DND-41 (cell line): ENCODE results near the gene FCGR1A.
A peak's percentile ranks its signal among the peaks of the same experiment; 100 is the strongest.
"Not testable (repeated sequence)": the region's sequence is repeated elsewhere in the genome, so short reads cannot be mapped to it uniquely, and the experiment has no call there.

Experiments
- ATAC-seq: fragments of 200-7000 bp; cut with Tn5 transposase; 3 replicates; pipeline ENCODE4 v1.9.1; 2021; ENCODE audit warnings: low read depth; ENCODE audit not compliant: insufficient read depth
- DNase-seq: peaks from one replicate; pipeline ENCODE4 v3.0.0-alpha.2; 2020
- H2AFZ ChIP-seq: 2 replicates; pipeline ENCODE4 v1.6.0; 2012; ENCODE audit warnings: low read depth, low read length
- H3K27ac ChIP-seq: 2 replicates; pipeline ENCODE4 v1.5.1; 2012; ENCODE audit warnings: low read length, inconsistent platforms
- H3K27me3 ChIP-seq: fragments of 200-600 bp; sonication (generic); 2 replicates; pipeline ENCODE4 v1.6.0; 2012; ENCODE audit warnings: low read length, mild to moderate bottlenecking, inconsistent platforms; ENCODE audit not compliant: insufficient read depth, poor library complexity
- H3K36me3 ChIP-seq: 2 replicates; pipeline ENCODE4 v1.5.1; 2012; ENCODE audit warnings: low read length, inconsistent platforms; ENCODE audit not compliant: insufficient read depth
- H3K4me1 ChIP-seq: 2 replicates; pipeline ENCODE4 v1.5.1; 2012; ENCODE audit warnings: mild to moderate bottlenecking, low read length; ENCODE audit not compliant: insufficient read depth
- H3K4me2 ChIP-seq: 2 replicates; pipeline ENCODE4 v1.6.0; 2012; ENCODE audit warnings: mild to moderate bottlenecking, moderate library complexity, low read length, inconsistent platforms; ENCODE audit not compliant: insufficient read depth
- H3K4me3 ChIP-seq, 2 experiments: fragments of 200-600 bp in 1 of 2; shearing (Covaris generic) in 1 of 2; 2 replicates each; pipeline ENCODE4 v1.5.1; 2012 to 2016; ENCODE audit warnings: inconsistent platforms in 2 of 2, low read length in 2 of 2, mild to moderate bottlenecking in 2 of 2, low read depth in 1 of 2, moderate library complexity in 1 of 2
- H3K79me2 ChIP-seq: 2 replicates; pipeline ENCODE4 v1.6.0; 2012; ENCODE audit warnings: low read length, inconsistent platforms; ENCODE audit not compliant: insufficient read depth
- H3K9ac ChIP-seq: 2 replicates; pipeline ENCODE4 v1.6.0; 2012; ENCODE audit warnings: low read depth, mild to moderate bottlenecking, inconsistent platforms, low read length, moderate library complexity
- H3K9me3 ChIP-seq: 2 replicates; pipeline ENCODE4 v1.5.1; 2012; ENCODE audit warnings: low read length, moderate library complexity, mild to moderate bottlenecking, inconsistent platforms; ENCODE audit not compliant: insufficient read depth, severe bottlenecking
- H4K20me1 ChIP-seq: 2 replicates; pipeline ENCODE4 v1.6.0; 2012; ENCODE audit warnings: low read length; ENCODE audit not compliant: insufficient read depth
- TF ChIP-seq, protein P1 (sequence below): IDR thresholded peaks from 2 replicates; pipeline ENCODE4 v1.5.1; 2012; ENCODE audit warnings: borderline replicate concordance, low read length, moderate library complexity, mild to moderate bottlenecking; ENCODE audit not compliant: poor library complexity, severe bottlenecking; ENCODE audit errors: extremely low read depth

Gene FCGR1A

DNA sequence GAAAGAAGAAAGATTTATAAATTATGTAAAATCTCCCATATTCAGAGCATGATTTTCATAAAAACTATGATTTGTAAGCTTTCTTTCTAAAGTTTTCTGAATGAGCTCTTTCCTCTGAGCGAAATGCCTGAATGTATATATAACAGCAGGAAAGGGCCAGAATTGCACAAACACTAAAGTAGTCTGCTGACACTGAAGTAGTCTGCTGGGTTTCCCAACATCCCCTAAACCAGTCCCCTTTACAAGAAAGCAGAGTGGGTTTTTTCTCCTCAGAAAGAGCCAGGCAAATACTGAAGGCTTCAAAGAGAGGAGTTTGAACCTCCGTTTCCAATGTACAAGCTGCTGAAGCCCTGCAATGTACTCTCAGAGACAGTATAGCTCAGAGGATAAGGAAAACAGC lies 795 bp downstream of the FCGR1A start:
- H4K20me1 ChIP-seq, H3K4me3 ChIP-seq, DNase-seq, H3K9ac ChIP-seq, H3K9me3 ChIP-seq, H3K4me1 ChIP-seq, H2AFZ ChIP-seq, ATAC-seq, H3K4me2 ChIP-seq, H3K36me3 ChIP-seq, H3K79me2 ChIP-seq, H3K27ac ChIP-seq, H3K27me3 ChIP-seq: not testable (repeated sequence)

DNA sequence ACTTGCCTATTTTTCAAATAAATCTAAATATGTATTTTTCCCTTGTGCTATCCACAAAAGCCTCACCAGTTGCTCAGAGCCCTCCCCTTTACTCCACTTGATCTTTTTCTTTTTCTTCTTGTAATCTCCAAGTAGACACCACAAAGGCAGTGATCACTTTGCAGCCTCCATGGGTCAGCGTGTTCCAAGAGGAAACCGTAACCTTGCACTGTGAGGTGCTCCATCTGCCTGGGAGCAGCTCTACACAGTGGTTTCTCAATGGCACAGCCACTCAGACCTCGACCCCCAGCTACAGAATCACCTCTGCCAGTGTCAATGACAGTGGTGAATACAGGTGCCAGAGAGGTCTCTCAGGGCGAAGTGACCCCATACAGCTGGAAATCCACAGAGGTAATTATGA lies 1.4 kb downstream of the FCGR1A start:
- H3K9me3 ChIP-seq, H4K20me1 ChIP-seq, H3K27me3 ChIP-seq, H3K9ac ChIP-seq, H3K4me1 ChIP-seq, ATAC-seq, H3K36me3 ChIP-seq, H3K4me3 ChIP-seq, H3K79me2 ChIP-seq, H2AFZ ChIP-seq, DNase-seq, H3K27ac ChIP-seq, H3K4me2 ChIP-seq: not testable (repeated sequence)

DNA sequence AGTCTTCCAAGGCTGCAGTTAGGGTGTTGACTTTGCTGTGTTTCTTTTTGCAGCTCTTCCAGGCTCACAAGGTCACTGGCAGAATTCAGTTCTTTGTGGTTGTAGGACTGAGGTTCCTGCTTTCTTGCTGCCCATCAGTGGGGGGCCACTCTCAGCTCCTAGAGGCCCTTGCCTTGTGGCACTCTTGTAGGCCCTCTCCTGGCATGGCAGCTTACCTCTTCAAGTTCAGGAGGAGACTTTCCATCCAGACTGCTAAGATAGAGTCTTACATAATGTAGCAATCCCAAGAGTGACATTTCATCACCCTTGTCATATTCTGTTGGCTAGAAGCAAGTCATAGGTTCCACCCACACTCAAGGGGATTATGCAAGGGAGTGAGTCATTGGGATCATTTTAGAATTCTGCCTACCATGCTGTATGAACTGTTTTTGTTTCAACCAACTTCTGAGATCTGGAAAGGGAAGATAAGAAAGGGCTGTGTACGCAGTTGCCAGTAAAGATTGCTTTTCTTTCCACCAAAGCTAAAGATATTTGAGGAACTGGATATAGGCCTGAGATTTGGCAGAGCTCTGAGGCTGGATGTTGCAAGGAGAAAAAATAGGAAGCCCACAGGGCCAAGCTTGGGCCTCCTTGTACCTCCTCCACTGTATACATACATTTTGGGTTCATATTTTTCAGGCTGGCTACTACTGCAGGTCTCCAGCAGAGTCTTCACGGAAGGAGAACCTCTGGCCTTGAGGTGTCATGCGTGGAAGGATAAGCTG lies 5.4 kb downstream of the FCGR1A start:
- H3K27me3 ChIP-seq, DNase-seq, H3K9me3 ChIP-seq, H3K9ac ChIP-seq, H3K36me3 ChIP-seq, H2AFZ ChIP-seq, H3K4me2 ChIP-seq, H3K27ac ChIP-seq, ATAC-seq, H3K4me3 ChIP-seq, H3K79me2 ChIP-seq, H3K4me1 ChIP-seq, H4K20me1 ChIP-seq: not testable (repeated sequence)

DNA sequence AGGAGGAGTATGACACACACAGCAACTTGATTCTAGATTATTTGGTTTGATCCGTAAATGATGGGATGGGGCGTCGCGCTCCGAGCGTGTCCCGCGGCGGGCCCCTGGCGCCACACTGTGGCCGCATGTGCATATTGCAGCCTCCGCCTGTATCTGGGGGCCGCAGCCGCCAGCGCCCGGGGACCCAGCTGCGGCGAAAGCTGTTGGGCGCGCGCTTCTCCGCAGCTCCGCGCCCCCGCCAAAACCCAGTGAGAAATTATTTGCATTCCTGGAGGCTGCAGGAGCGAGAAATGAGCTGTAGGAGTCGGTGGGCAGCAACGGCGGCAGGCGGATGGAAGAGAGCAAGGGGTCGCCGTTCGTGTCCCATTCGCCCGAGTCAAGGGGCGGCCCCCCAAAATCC lies 10.0 kb downstream of the FCGR1A start:
- peak; percentile 80 for ATAC-seq
- H3K9ac ChIP-seq: peak overlapping the region; percentile 70
- peak; percentile 78 for DNase-seq
- not testable (repeated sequence) for H3K79me2 ChIP-seq, H3K9me3 ChIP-seq, H4K20me1 ChIP-seq, H3K27me3 ChIP-seq, H3K36me3 ChIP-seq
- peak overlapping the region; percentile 78 for H2AFZ ChIP-seq
- peak overlapping the region; percentile 84 for H3K27ac ChIP-seq
- TF ChIP-seq, protein P1, sequence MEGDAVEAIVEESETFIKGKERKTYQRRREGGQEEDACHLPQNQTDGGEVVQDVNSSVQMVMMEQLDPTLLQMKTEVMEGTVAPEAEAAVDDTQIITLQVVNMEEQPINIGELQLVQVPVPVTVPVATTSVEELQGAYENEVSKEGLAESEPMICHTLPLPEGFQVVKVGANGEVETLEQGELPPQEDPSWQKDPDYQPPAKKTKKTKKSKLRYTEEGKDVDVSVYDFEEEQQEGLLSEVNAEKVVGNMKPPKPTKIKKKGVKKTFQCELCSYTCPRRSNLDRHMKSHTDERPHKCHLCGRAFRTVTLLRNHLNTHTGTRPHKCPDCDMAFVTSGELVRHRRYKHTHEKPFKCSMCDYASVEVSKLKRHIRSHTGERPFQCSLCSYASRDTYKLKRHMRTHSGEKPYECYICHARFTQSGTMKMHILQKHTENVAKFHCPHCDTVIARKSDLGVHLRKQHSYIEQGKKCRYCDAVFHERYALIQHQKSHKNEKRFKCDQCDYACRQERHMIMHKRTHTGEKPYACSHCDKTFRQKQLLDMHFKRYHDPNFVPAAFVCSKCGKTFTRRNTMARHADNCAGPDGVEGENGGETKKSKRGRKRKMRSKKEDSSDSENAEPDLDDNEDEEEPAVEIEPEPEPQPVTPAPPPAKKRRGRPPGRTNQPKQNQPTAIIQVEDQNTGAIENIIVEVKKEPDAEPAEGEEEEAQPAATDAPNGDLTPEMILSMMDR: peak; percentile 51
- H3K4me1 ChIP-seq: peaks cover 11% of the 10 kb centered on the region
- peak overlapping the region in 1 of 2 experiments; percentile 61; a peak in 3 of 4 replicates for H3K4me3 ChIP-seq
- peak overlapping the region; percentile 61 for H3K4me2 ChIP-seq

DNA sequence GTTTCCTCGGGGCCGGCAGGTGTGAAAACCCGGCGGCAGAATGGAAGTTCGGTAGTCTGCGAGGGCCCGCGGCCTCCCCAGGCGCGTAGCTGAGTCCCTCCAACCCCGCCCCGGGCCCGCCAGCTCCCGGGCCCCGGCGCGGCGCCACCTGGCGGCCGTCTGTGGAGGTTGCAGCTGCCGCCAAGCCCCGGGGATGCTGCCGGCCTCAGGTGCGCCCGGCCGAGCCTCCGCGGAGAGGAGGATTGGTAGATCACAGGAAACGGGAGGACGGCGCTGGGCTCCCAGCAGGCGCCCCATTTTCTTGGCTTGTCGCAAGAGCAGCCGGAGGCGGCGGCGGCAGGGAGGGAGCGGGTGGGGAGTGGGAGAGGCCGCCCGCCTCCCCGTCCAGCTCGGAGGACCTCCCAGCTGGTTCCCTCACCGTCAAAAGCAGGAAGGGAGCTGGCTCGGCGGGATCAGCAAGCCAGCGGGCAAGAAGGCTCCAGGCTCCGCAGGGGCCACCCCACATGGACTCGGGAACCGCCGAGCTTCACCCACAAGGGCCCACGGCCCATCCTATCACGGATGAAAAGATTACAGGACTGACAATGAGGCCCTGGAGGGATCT lies 10.5 kb downstream of the FCGR1A start:
- ATAC-seq (peak; percentile 92), DNase-seq (peak; percentile 85)
- not testable (repeated sequence) for H3K9me3 ChIP-seq, H4K20me1 ChIP-seq, H3K79me2 ChIP-seq, H3K36me3 ChIP-seq, H3K27me3 ChIP-seq
- Histone ChIP-seq H3K9ac (peak overlapping the region; percentile 70), H2AFZ (peak overlapping the region; percentile 47), H3K4me3 (peak overlapping the region in 1 of 2 experiments; percentile 61; a peak in 3 of 4 replicates), H3K4me1 (peaks cover 11% of the 10 kb centered on the region), H3K4me2 (peak overlapping the region; percentile 61), H3K27ac (peak overlapping the region; percentile 84)
- TF ChIP-seq, protein P1: peak; percentile 62

DNA sequence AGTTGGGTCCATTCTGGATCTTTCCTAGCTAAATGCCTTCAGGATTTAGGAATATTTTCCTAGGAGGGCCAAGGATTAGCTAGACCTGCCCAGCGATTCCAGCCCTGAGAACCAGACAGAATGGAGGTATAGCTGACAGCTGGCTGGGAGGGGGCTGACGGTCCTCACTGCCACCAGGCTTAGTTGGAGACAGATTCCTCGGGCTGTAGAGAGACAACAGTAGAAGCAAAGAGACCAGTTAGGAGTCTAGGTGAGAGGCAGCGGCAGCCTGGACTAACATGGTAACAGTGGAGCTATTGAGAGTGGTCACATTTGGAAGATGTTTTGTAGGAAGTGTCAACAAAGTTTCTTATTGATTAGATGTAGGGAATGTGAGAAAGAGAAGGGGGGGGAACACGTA lies 11.4 kb downstream of the FCGR1A start:
- peak overlapping the region; percentile 61; the same call in 1 of the 2 replicates for H3K4me2 ChIP-seq
- H3K4me3 ChIP-seq, H2AFZ ChIP-seq, H4K20me1 ChIP-seq, DNase-seq, H3K79me2 ChIP-seq, H3K36me3 ChIP-seq, ATAC-seq, H3K27ac ChIP-seq, H3K9ac ChIP-seq, H3K27me3 ChIP-seq, H3K9me3 ChIP-seq: not testable (repeated sequence)
- peaks cover 11% of the 10 kb centered on the region for H3K4me1 ChIP-seq
